OCI-LY7 (cell line): ENCODE data around the gene MARCO. TPM values are rescaled to one million over a fixed set of nuclear protein-coding genes. Genes with fewer than 3 reads are reported as not detected.

Experiments
- BruUV-seq: library from RNA; stranded (reverse); fragments of 400-500 nt; replicated peaks from 2 replicates; lab custom pipeline; 2021; lab: Mats Ljungman, UMichigan
- CTCF ChIA-PET: fragments of 300-600 bp; sonication (Branson Sonifier 250); formaldehyde crosslinking; loops from one replicate; lab custom pipeline; 2022; ENCODE audit warnings: antibody characterized with exemption; ENCODE audit not compliant: unreplicated experiment; lab: Charles Lee
- POLR2A ChIA-PET: fragments of 300-600 bp; sonication (Branson Sonifier 250); formaldehyde crosslinking; loops from one replicate; lab custom pipeline; 2022; ENCODE audit warnings: antibody characterized with exemption; lab: Charles Lee
- DNase-seq: peaks from one replicate; pipeline ENCODE4 v3.0.0-alpha.2; 2015; ENCODE audit warnings: low spot score
- H2AFZ ChIP-seq: fragments of 200-600 bp; sonication (generic), shearing (Covaris generic); 2 replicates; pipeline ENCODE4 v1.6.1; 2014; ENCODE audit warnings: mild to moderate bottlenecking, antibody characterized with exemption, low read length, moderate library complexity
- H3K27ac ChIP-seq: fragments of 200-600 bp; sonication (generic); 2 replicates; pipeline ENCODE4 v1.5.1; 2014; ENCODE audit warnings: mixed run types, low read depth, mild to moderate bottlenecking, moderate library complexity, low read length, inconsistent platforms; ENCODE audit not compliant: poor library complexity, severe bottlenecking
- H3K36me3 ChIP-seq: fragments of 200-600 bp; sonication (generic); 2 replicates; pipeline ENCODE4 v1.6.1; 2014; ENCODE audit warnings: mild to moderate bottlenecking, antibody characterized with exemption, low read length, moderate library complexity, mixed read lengths; ENCODE audit not compliant: insufficient read depth
- H3K4me1 ChIP-seq: fragments of 200-600 bp; sonication (generic); 2 replicates; pipeline ENCODE4 v1.5.1; 2014; ENCODE audit warnings: mild to moderate bottlenecking, low read length; ENCODE audit not compliant: insufficient read depth, poor library complexity, severe bottlenecking
- H3K4me2 ChIP-seq: fragments of 200-600 bp; sonication (generic); 2 replicates; pipeline ENCODE4 v1.6.1; 2014; ENCODE audit warnings: mild to moderate bottlenecking, low read length
- H3K4me3 ChIP-seq: fragments of 200-600 bp; sonication (generic); 2 replicates; pipeline ENCODE4 v1.5.1; 2014; ENCODE audit warnings: mild to moderate bottlenecking, low read depth, low read length; ENCODE audit not compliant: poor library complexity, severe bottlenecking
- H3K79me2 ChIP-seq: fragments of 200-600 bp; sonication (generic); 2 replicates; pipeline ENCODE4 v1.6.1; 2016; ENCODE audit warnings: low read depth, mild to moderate bottlenecking, low read length, moderate library complexity, mixed read lengths; ENCODE audit not compliant: insufficient read depth
- H3K9me2 ChIP-seq: fragments of 200-600 bp; sonication (generic); 2 replicates; pipeline ENCODE4 v1.6.1; 2016; ENCODE audit warnings: mild to moderate bottlenecking, low read length, mixed read lengths; ENCODE audit not compliant: insufficient read depth
- H3K9me3 ChIP-seq: fragments of 200-600 bp; sonication (generic); 2 replicates; pipeline ENCODE4 v1.6.1; 2014; ENCODE audit warnings: mild to moderate bottlenecking, mixed run types, low read length, mixed read lengths
- H4K20me1 ChIP-seq: fragments of 200-600 bp; sonication (generic); 2 replicates; pipeline ENCODE4 v1.6.1; 2014; ENCODE audit warnings: mild to moderate bottlenecking, antibody characterized with exemption, low read length, moderate library complexity, mixed read lengths; ENCODE audit not compliant: insufficient read depth
- CTCF ChIP-seq: fragments of 200-600 bp; sonication (generic); conservative IDR thresholded peaks from 2 replicates; pipeline ENCODE4 v1.5.1; 2014; ENCODE audit warnings: mild to moderate bottlenecking, antibody characterized with exemption, low read length, moderate library complexity, mixed read lengths
- EZH2phosphoT487 ChIP-seq: fragments of 200-600 bp; sonication (generic); IDR thresholded peaks from 2 replicates; pipeline ENCODE4 v1.6.1; 2018; ENCODE audit warnings: low read depth, borderline replicate concordance, mild to moderate bottlenecking, mixed run types, antibody characterized with exemption, low read length, moderate library complexity, mixed read lengths
- intact Hi-C: fragments of 100-400 bp; cut with micrococcal nuclease; formaldehyde crosslinking; loops from one replicate; pipeline ENCODE4 v1.10.0; 2022; ENCODE audit not compliant: unreplicated experiment
- total RNA-seq, 2 experiments: library from RNA; depleted of rRNA in 1 of 2; stranded (reverse); fragments of >200 nt in 1 of 2; shearing (Covaris generic) in 1 of 2; gene quantifications; 2 replicates each; pipeline ENCODE4 v1.2.3, GENCODE V29; 2014 to 2022

The MARCO gene
- total RNA-seq, 2 experiments from 2014 or later = not detected

- no peaks in the 10 kb centered on the region for H3K79me2 ChIP-seq
- no peaks in the 10 kb centered on the region for H3K9me2 ChIP-seq
- H2AFZ ChIP-seq = no peak overlapping the region
- H3K4me2 ChIP-seq = no peak overlapping the region
- TF ChIP-seq EZH2phosphoT487 = no peak
- TF ChIP-seq CTCF = no peak
- no peaks in the 10 kb centered on the region for H3K36me3 ChIP-seq
- no peaks in the 10 kb centered on the region for H3K4me1 ChIP-seq
- H3K9me3 ChIP-seq = no peaks in the 10 kb centered on the region
- intact Hi-C loops = no loop called here
- CTCF ChIA-PET = no interaction called here
- H3K27ac ChIP-seq = no peak overlapping the region
- no peaks in the 10 kb centered on the region for H4K20me1 ChIP-seq
- no peak for DNase-seq
- BruUV-seq = no TSS peak
- no peak overlapping the region for H3K4me3 ChIP-seq
- POLR2A ChIA-PET = no interaction called here
These were observed 82.2 kb downstream of the MARCO start for GRCh38 chr2:119024152-119024551.

GRCh38 chr2:119024568-119024967, 82.6 kb downstream of the MARCO start:
- Histone ChIP-seq H2AFZ (no peak overlapping the region), H3K79me2 (no peaks in the 10 kb centered on the region), H3K9me3 (no peaks in the 10 kb centered on the region), H3K4me3 (no peak overlapping the region), H4K20me1 (no peaks in the 10 kb centered on the region), H3K4me2 (no peak overlapping the region), H3K36me3 (no peaks in the 10 kb centered on the region), H3K4me1 (no peaks in the 10 kb centered on the region), H3K9me2 (no peaks in the 10 kb centered on the region), H3K27ac (no peak overlapping the region)
- POLR2A ChIA-PET = no interaction called here
- BruUV-seq = no TSS peak
- intact Hi-C loops = no loop called here
- CTCF ChIA-PET = no interaction called here
- DNase-seq = no peak
- TF ChIP-seq EZH2phosphoT487 = no peak
- no peak for TF ChIP-seq CTCF

GRCh38 chr2:119025013-119025412, 83.0 kb downstream of the MARCO start:
- ChIA-PET POLR2A (interaction anchor here (0.8 kb wide), 1 partner anchor 1827 kb away, joined by 3 read pairs; no protein-coding TSS in a partner anchor), CTCF (no interaction called here)
- intact Hi-C loops = loop anchor here (5.0 kb wide), 1 partner anchor 242 kb away; no protein-coding TSS in a partner anchor

More at GRCh38 chr2:119025013-119025412, 83.0 kb downstream of the MARCO start:
- Histone ChIP-seq H2AFZ (no peak overlapping the region), H3K4me2 (no peak overlapping the region), H3K9me3 (no peaks in the 10 kb centered on the region), H3K36me3 (no peaks in the 10 kb centered on the region), H4K20me1 (no peaks in the 10 kb centered on the region), H3K79me2 (no peaks in the 10 kb centered on the region), H3K4me1 (no peaks in the 10 kb centered on the region), H3K9me2 (no peaks in the 10 kb centered on the region), H3K4me3 (no peak overlapping the region), H3K27ac (no peak overlapping the region)
- TF ChIP-seq CTCF = no peak
- TF ChIP-seq EZH2phosphoT487 = no peak
- no TSS peak for BruUV-seq
- DNase-seq = no peak
